HG02870 (cell line): ENCODE data around the gene STXBP5.
A peak's percentile ranks its signal among the peaks of the same experiment; 100 is the strongest.

Experiments
- ATAC-seq: cut with Tn5 transposase; IDR thresholded peaks from one replicate; pipeline ENCODE4 v1.9.1; 2021; ENCODE audit warnings: mild to moderate bottlenecking, moderate library complexity; ENCODE audit not compliant: unreplicated experiment

The STXBP5 gene

DNA sequence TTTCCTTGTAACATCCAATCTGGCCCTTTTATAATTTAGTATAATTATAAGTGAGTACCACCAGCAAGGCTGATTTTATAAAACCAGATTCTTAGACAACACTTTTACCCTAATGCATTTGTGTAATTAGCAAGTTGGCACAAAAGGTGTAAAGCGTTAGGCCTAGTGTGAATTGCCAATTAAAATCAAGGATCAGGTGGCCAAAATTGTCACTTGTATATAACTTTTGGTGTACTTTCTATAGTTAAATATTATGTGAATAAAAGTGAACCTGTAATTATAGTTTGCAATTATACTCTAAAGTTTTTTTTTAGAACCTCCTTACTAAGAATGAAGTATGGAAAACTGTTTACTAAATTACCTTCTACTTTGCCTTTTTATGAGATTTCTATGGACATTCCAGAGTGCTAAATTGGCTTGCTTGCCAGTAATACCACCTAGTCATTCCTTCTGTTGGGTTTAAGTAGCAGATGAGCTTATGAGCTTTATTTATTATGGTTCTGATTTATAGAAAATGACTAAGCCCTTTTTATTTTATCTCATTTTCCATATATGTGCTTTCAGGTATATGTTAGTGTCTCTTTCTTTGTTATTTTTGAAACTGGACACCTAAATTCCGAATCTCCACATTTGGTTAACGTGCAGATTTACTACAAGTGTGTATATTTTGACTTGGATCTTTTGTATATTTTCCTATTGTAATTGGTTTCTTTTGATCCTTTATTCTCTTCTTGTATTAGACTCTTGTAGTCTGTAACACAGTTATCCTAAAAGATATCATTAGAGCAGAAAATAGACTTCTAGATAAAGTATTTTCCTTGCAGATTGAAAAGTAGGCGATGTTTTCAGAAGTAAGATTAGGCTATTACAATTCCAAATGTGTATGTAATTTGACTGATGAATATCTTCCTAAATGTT, 3.9 kb downstream of the STXBP5 start:
- no peak for ATAC-seq

DNA sequence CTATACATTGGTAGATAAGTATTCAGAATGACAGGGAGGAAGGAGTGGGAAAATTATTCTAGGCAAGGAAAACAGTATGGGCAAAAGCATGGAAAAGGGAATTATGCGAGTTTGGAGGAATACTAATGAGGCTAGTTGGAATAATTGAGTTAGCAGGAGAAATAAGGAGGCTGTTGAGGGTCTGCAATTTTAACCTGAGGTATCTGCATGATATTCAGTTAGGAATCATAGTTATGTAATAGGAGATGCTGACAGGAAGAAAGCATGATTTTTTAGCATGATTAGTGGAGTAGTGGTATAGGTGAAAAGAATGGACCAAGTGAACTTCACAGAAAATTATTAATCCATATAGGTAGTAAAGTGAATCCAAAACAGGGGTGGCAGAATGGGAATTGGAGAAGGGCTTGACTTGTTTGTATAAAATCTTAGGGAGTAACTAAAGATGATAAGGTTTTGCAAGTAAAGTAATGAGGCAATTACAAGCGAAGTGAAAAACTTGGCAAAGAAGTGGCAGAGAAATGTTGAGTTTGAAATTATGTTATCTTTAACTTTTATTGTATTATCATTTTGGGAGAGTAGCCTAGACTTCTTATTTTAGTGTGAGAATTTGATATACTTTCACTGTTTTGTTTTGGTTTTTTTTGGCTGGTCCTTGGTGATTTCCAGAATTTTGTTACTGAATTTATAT, 5.7 kb downstream of the STXBP5 start:
- no peak for ATAC-seq

DNA sequence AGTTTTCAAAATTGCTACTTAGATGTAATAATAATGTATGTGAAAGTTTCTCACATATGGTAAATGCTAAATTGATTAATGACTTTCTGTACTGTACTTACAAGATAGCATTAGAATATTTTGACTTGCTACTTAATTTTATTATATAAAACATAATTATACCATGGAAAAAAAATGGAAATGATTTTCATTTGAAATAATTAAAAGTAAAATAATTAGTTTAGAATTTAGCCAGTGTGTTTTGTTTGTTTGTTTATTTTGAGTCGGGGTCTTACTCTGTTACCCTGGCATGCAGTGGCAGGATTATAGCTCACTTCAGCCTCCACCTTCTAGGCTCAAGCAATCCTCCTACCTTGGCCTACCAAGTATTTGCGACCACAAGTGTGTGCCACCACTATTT, 7.1 kb downstream of the STXBP5 start:
- ATAC-seq = no peak

DNA sequence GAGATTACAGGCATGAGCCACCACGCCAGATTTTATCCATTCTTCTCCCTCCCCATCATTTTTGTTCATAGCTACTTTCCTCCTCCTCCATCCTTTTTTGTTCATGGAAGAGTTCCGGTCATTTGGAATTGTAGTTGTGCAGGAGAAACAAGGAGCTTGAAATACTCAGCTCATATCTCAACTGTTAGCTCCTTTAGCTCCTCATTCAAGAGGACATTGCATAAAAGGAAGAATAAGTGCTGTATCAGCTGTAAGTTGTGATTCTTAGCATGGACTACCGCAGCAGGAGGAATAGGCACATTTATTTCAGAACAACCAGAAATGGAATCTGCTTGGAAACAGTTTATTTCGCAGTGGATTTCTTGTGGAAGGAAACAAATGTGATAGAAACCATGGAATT, 7.6 kb downstream of the STXBP5 start:
- ATAC-seq = no peak

DNA sequence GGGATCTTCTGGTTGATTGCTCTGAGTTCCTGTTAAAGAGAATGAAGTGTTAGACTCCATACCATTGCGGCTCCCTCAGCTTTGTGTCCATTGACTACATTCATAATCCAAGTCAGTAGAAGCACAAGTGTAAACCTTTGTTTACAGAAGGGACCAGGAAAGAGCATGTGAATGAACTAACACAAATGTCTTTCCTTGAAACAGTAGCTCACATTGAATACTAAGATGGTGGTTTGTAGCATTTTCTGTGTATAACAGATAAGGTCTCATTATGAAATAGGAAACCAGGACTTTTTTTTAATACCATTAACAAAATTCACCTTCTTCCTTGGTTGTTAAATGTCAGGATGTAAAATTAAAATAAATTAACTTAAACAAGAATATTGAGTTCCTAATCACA, 8.4 kb downstream of the STXBP5 start:
- no peak for ATAC-seq

DNA sequence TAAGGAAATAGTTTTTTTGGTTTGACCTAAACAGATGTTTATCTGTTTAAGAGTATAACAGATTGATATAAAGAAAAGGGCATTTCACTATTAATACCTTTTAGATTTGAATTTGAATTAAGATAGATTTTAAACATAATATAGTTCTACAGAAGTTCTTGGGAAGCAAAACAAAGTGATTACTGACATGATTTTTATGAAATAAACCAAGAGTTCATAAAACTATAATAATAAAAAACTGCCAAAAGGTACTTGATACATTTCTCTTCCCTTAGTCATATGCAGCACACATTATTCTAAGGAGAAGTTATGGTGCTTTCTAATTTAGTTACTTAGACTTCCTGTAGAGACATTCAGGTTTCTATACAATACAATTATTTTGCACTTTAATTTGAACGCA, 9.6 kb downstream of the STXBP5 start:
- ATAC-seq = no peak

DNA sequence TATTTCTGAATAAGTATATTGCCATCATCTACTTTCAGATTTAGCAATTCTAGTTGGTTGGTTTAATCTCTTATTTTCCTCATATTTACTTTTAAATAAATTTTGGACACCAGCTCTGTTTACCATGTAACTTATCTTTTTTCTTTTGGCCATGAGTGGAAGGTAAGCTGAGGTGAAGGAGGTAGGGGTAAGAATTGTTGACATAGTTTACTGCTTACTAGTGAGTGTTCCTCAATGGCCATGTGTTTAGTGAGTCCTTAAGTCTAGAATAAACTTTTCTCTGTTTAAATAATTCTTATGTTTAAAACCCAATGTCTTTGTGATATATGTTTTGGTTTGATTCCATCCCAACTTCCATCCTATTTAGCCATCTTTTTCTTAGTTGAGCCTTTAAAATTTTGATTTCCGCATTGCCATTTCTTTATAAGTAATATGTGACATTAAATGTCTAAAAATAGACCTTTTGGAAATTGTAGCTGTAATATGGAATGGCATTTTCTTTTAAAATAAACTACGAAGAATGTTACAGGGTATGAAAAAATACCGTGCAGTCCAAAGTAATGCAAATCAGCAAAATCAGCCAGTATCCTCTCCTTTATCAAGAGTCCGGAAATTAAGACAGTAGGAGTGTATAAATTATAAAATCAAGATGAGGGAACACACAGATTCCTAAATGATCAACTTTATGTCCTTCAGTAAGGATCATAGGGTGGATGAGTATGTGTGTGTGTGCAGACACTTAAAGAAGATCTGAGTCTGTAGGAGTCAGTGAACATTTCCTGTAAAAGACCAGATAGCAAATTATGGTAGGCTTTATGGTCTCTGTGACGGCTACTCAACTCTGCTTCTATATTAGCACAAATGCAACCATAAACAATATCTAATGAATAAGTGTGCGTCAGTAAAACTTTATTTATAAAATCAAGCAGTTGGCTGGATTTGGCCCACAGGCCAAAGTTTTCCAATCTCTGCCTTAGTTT, 10.3 kb downstream of the STXBP5 start:
- no peak for ATAC-seq

DNA sequence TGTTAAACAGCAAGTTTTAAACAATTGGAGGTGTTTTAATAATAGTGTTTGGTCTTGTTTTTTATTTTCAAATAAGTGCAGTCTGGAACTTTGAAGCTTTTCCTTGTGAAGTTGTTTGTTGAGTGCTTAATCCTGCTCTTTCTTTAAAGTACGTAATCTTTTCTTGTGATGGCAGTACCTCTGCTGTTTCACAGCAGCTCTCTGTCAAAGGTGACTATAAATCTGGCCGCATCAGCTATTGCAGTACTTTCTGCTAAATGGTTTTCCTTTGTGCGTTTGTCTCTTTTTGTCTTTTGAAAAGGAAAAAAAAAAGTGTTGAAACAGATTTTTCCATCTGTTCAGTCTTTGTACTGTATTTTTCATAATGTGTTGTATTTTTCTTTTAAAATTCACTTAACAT, 12.7 kb downstream of the STXBP5 start:
- no peak for ATAC-seq

DNA sequence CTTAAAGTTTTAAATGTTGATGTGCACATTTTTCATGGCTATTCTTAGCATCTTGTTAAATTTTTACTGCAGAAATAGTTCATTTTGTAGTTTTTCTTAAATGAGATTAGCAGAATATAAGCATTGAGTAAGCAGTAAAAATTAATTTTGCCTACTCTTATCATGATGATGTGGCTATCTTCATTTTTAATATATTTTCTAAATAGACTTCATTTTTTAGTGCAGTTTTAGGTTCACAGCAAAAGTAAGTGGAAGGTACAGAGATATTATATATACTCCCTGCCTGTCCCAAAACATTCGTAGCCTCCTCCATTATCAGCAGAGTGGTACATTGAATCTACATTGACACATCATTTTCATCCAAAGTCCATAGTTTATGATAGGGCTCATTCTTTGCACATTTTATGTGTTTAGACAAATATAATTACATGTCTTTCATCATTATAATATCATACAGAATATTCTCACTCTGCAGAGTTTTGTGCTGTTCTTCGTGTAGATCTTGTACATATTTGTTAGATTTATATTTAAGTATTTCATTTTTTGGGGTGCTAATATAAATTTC, 13.7 kb downstream of the STXBP5 start:
- ATAC-seq = no peak

DNA sequence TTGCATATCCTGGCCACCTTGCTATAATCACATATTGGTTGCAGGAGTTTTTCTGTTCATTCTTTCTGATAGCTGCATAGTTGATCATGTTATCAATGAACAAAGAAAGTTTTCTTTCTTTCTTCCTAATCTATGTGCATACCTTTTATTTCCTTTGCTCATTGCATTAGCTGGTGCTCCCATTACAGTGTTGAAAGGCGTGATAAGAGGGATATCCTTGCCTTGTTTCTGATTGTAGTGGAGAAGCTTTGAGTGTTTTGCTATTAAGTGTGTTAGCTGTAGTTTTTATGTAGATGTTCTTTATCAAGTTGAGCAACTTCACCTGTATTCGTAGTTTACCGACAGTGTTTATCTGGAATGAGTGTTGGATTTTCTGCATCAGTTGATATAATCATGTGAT, 14.6 kb downstream of the STXBP5 start:
- no peak for ATAC-seq

DNA sequence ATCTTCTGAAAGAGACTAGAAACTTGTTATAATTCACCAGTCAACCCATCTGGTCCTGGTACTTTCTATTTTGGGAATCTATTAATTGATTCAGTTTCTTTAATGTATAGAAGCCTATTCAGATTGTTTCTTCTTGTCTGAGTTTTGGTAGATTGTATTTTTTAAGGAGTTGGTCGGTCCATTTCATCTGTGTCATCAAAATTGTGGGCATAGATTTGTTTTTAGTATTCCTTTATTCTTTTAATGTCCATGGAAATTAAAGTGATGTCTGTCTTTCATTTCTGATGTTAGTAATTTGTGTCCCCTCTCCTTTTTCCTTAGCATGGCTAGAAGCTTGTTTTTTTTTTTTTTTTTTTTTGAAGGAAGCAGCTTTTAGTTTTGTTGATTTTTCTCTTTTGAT, 15.2 kb downstream of the STXBP5 start:
- ATAC-seq = no peak

DNA sequence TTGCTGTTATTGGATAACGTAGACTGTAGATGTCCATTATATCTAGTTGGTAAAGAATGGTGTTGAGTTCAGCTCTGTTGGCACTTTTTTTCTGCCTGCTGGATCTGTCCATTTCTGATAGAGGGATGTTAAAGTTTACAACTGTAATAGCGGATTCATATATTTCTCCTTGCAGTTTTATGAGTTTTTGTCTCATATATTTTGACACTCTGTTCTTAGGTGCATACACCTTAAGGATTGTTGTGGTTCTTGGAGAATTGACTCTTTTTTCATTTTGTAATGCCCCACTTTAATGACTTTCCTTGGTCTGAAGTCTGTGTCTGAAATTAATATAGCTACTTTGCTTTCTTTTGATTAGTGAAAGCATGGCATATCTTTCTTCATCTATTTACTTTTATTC, 16.1 kb downstream of the STXBP5 start:
- ATAC-seq = no peak

DNA sequence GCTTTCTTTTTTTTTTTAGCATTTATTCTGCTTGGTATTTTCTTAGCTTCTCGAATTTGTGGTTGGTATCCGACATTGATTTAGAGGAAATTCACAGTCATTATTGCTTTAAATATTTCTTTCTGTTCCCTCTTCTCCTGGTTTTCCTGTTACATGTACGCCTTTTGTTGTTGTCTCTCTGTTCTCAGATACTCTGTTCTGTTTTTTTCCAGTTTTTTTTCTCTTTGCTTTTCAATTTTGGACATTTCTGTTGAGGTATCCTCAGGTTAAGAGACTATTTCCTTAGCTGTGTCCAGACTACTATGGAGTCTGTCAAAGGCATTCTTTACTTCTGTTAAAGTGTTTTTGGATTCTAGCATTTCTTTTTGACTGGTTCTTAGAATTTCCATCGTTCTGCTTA, 17.5 kb downstream of the STXBP5 start:
- ATAC-seq = no peak

DNA sequence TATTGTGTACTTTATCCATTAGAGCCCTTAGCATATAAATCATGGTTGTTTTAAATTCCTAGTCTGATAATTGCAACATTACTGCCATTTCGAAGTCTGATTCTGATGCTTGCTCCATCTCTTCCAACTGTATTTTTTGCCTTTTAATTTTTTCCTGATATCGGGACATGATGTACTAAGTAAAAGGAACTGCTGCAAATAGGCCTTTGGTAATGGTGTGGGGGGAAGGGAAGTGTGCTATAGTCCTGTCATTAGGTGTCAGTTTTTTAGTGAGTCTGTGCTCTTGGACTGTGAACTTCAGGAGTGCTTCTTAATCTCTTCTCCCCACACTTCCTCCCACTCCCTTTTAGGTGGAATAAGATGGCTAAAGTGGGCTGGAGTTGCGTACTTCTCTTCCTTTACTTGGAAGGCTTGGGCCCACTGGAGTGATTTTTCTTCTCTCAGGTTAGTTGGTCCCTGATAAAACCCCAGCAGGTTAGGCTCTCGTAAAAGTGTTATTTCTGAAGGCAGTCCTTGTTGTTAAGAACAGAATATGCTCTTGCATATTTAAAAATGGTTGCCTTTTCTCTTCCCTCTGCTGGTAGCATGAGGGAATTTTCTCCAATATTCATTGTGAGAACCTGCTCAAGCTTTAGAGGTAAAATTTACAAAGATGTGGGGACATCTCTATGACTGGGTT, 18.1 kb downstream of the STXBP5 start:
- ATAC-seq = peak; percentile 62

DNA sequence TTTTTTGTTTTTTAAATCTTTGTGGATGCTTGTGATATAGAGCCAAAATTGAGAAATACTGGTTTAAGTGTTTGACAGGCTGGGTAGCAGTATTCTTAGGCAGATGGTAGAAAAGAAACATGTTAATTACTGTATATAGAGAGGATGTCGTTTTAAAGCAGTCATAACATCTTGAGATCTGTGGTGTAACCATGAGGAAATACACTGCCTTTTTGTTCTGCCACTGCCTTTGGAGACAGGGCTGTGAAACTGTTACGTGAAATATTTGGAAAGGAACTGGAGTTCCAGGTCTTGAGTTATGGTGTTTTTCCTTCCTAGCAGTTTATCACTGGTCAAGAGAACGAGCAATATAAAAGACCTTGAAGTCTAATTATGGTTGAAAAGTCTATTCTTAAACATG, 19.5 kb downstream of the STXBP5 start:
- ATAC-seq = no peak

DNA sequence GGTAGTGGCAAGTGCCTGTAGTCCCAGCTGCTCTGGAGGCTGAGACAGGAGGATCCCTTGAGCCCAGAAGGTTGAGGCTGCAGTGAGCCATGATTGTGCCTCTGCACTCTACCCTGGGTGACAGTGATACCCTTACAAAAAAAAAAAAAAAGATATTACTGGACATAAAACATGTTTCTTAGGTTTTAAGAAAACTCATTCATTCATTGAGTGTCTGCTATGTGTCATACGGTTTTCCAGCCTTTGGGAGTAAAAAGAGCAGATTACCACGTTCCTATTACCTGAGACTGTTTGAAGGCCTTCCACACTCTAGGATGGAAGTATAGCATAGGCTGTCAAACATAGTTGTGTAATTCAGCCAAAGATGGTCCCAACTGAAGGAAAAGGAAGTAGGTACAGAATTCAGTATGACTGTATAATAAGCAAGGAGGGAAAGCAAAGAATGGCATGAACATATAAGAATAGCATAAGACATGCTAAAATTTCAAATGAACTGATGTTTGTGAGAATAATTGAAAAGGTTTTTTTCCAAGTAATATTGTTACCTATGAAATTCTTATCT, 22.0 kb downstream of the STXBP5 start:
- no peak for ATAC-seq

DNA sequence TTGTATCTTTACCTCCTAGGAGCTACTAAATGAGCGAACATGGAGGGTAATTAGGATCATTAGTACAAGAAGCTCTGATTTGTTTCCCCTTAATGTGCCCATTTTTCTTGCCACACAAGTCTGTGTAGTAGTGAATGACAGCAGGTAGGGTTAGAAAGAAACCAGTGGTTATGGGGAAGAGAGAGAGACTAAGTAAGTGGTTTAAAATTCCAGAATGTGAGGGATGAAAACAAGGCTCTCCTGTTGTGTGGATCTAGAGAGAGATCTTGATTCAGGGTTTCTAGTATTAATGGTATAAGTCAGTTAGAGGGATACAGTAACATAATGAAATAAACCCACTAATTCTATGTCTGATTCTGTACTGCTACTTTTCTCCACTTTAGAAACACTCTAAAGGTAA, 22.7 kb downstream of the STXBP5 start:
- ATAC-seq = no peak

DNA sequence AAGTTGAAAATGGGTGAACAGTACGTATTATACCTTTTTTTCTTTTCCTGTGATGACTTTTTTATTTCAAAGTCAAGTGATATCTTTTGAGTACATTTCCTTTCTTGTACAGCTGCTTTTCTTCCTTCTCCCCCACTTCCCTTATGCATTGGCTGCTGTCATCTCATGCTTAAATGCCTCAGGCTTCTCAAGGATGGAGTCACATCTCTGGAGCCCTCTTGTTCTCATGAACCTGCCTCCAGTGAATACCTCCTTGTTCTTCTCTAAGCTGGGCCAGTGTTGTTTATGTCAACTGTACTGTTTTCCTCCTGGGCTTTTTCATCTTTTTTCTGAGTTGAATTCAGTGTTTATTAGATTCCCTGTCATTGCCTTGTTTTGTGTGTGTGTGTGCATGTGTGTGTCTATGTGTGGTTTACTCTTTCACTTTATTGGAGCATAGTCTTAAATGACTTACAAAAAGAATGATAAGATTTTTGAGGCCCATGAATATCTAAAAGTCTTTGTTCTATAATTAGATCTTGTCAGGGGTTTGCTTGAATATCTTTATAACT, 23.6 kb downstream of the STXBP5 start:
- no peak for ATAC-seq

DNA sequence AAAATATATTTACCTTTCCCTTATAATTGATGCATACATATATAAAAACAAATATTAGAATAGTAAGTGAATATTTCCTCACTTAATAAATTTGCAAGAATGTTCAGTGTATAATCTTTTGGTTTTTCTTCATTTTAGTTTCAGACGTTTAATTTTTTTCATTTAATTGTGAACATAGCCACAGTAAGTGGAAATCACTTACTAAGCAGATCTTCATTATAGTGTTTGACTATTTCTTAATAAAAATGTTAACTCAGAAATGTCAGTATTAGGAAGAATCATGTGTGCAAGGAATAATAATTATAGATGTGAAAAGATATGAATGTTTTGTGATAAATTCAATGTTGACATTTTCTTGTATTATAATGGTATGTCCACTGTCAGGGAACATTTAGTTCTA, 27.4 kb downstream of the STXBP5 start:
- no peak for ATAC-seq

DNA sequence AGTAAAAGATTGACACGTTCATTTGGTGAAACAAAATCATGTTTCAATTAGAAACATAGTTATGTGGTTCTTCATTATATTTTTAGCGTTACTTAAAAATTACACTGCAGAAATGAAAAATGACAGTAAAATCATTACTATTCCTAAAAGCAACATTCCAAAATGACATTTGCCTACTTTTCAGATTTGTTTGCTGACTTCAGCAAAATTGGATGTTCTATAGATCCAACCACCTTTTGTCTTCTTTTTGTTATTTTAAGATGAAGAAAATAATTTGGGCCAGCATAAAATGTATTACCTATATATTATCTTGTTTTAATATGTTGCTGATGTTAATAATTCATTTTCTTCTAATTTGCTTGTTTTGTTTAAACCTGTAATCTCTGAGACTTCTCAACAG, 30.5 kb downstream of the STXBP5 start:
- ATAC-seq = no peak
